Measurements from ENCODE around the gene IDH2.
"Not testable (repeated sequence)": the region's sequence is repeated elsewhere in the genome, so short reads cannot be mapped to it uniquely, and the experiment has no call there.

The IDH2 gene

GRCh38 chr15:90114451-90114901 lies 12.2 kb upstream of the IDH2 start:
- no peak for DNase-seq

- DNase-seq: no peak
Observed at GRCh38 chr15:90113166-90113565, 10.9 kb upstream of the IDH2 start.

DNA sequence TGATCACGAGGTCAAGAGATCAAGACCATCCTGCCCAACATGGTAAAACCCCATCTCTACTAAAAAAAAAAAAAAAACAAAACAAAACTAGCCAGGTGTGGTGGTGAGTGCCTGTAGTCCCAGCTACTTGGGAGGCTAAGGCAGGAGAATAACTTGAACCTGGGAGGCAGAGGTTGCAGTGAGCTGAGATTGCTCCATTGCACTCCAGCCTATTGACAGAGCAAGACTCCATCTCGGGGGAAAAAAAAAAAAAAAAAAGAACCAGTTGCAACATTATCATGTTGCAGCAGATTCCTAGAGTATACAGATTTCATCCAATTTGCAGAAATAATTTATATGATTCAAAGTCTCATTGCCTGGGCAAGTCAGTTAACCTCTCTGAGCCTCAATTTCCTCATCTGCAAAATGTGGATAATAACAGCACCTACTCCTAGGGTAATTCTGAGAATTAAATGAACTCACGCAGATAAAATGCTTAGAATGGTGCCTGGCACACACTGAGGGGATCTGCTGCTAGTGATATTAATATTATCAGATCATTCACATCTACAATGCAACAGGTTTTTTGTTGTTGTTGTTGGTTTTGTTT lies 7.0 kb upstream of the IDH2 start:
- DNase-seq: not testable (repeated sequence)

- DNase-seq: not testable (repeated sequence)
Observed at GRCh38 chr15:90108038-90108437, 5.8 kb upstream of the IDH2 start.

GRCh38 chr15:90106522-90107117 lies 4.4 kb upstream of the IDH2 start:
- DNase-seq: no peak

DNA sequence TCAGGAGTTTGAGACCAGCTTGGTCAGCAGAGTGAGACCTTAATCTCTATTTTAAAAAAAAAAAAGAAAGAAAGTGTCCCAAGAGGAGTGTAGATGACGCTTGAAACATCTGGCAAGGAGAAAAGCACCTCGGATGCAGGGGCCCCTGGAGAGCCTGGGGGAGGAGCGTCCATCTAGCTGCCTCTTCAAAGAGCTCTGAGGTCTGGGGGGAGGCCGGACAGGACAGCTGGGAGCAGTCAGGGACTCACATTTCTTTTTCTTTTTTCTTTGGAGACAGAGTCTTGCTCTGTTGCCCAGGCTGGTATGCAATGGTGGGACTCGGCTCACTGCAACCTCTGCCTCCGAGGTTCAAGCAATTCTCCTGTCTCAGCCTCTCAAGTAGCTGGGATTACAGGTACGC lies 3.3 kb upstream of the IDH2 start:
- DNase-seq: no peak

DNA sequence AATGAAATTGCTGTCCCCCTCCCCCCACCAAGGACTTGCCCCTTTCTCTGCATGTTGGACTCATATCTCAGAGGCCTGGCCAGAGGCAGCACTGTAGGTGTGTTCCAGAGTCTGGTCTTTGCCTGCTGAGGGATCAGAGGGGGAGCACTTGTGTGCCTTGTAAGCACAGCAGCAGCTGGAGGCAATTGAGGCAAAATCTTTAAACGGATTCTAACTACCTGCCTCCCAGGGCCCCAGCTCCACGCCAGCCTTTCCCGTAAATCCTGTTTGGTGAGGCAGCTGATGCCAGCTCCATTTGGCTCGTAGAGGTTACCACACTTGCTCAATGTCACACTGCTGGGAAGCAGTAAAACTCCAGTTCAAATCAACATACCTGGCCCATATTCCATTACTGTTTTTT lies 2.3 kb upstream of the IDH2 start:
- DNase-seq: no peak

GRCh38 chr15:90103701-90104329 lies 1.5 kb upstream of the IDH2 start:
- no peak for DNase-seq

DNA sequence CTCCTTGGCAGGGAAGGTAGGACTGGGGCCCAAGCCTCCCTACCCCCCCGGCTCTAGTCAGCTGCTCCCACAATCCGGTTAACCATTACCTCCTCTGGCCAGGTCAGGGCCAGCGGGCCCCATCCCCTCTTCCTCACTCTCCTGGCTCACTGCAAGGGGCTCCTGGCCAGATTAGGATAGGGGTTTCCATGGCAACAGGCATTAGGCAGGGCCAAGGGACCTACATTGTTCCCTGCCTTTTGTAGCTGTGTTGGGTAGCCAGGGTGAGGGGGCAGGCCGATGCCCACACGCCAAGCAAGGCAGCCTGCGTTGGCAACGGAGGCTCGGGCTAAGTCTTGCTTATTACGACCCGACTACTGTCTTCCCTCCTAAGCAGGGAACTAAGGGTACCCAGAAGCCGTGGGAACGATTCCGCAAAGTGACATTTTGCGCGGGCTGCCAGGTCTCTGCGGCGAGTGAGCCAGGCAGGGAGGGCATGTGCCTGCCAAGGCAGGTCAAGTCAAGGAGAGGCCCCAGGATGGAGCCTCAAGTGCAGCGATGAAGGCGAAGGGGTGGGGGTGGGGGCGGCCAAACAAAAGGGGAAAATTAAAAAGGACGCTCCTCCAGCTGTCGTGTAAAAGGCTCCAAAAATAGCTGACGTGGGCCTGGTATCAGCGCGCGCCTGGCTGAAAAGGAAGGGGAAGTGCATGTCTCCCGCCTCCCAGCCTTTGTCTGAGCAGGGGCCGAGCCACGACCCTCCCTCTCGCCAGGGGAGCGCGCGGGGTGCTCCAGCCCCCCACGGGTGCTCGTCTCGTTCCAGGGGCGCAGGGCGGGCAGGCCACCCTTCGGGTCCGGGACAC lies 919 bp downstream of the IDH2 start:
- DNase-seq: peak; percentile 30

DNA sequence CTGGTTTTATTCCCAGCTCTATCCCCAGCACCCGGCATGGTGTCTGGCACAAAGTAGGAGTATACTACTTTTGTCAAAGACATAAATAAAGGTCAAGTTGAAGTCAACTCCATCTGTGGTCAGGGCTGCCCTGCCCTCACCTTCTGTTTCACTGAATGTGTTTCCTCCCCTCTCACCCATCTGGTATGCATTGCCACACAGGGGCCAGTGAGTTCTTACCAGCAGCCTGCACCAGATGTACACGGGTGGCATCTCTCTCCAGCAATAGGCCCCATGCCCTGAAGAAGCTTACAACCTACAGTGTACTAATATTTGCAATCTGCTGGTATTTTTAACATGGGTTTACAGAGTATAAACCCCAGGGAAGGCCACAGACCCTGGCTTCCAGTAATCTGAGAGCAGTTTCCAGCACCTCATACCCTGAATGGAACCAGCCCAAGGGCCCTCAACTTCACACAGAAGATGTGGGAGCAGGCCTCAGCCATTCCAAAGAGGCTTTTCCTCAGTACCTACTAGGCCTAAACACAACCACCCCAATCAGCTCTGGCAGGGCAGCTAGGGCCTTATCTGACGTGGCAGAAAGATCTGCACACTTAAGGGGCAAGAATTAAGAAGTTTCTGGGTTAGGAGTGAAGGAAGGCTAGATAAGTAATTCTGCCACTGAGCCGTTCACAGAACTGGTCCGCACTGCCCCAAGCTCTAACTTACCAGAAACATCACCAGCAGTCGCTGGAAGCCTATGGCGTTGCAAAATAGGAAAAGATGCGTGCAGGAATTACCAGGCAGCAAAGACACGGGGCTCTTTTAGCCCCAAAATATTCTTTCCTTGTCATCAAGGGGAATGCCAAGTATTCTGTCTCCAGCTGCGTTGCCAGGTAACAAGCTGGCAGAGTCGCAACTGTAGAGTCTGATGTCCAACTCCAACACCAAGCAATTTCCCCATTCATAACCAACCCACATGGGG lies 2.1 kb downstream of the IDH2 start:
- DNase-seq: no peak

- no peak for DNase-seq
Observed at GRCh38 chr15:90099072-90099867, 3.0 kb downstream of the IDH2 start.

- DNase-seq: peak; percentile 33
Observed at GRCh38 chr15:90097475-90097874, 4.8 kb downstream of the IDH2 start.

DNA sequence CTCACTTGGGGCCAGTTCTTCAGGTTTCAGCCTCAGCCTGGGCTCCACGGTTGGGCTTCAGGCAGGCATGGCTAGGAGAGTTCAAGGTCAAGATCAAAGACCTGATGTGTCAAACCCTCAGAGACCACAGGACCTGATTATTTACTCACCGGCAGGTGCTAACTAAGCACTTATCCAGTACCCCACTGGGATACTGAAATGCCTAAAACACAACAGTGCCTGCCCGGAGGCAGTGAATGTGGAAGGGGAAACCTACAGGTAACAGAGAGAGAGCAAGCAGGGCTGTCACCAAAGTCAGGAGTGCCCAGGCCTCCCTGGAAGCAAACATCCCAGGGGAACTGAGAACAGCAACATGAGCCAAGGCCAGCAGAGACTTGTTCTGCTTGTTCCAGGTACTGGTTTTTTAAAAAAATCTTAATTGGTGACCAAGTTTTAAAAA lies 6.7 kb downstream of the IDH2 start:
- no peak for DNase-seq

- DNase-seq: no peak
Observed at GRCh38 chr15:90091156-90091931, 10.9 kb downstream of the IDH2 start.

DNA sequence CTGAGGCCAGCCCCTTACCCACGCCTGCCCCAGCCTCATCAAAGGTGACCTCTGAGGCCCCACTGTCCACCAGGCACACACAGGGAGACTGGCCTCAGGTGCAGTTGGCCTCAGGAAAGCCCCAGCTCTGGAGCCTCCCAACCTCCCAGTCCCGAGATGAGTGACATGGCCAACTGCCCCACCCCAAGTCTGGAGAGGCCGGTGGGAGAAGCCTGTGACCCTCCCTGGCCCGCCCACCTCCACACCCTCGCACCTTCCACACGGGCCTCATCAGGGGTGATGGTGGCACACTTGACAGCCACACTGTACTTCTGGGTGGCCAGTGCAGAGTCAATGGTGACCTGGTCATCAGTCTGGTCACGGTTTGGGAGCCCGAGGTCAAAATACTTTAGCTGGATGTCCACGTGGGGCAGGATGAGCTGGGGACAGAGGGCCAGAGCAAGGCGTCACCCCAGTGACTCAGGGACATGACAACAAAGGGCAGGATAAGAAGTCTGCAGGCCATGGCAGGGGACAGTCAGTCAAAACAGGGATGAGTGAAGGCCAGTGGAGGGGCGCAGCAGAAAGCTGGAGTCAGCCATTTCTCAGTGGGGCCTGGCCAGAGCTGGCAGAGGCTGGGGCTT lies 11.9 kb downstream of the IDH2 start:
- DNase-seq: no peak

DNA sequence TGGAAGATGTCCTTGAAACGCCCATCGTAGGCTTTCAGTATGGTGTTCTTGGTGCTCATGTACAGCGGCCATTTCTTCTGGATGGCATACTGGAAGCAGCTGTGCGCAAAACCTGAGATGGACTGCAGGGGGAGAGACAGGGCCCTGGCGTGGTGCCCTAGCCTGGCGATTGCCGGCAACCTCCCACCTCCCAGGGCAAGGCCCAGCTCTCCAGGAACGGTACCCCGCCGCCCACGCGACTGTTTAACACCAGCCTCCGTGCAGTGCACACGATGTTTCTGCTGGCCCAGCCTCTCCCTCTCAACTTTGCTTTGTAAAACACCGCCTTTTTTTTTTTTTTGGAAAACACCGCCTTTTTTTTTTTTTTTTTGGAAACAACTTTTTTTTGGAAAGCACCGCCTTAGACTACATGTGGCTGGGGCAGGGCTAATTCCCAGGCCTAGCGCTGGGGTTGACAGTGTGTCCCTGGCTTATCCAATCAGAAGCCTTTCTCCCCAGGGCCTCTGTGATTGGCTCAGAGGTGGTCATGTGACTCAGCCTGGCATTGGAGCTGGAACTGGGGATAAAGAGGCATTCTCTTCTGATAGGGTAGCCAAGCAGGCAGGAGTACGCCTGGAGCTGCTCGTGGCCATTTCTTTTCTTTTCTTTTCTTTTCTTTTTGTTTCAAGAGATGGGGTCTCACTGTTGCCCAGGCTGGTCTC lies 14.7 kb downstream of the IDH2 start:
- no peak for DNase-seq

GRCh38 chr15:90086868-90087268 lies 15.4 kb downstream of the IDH2 start:
- peak; percentile 46 for DNase-seq

DNA sequence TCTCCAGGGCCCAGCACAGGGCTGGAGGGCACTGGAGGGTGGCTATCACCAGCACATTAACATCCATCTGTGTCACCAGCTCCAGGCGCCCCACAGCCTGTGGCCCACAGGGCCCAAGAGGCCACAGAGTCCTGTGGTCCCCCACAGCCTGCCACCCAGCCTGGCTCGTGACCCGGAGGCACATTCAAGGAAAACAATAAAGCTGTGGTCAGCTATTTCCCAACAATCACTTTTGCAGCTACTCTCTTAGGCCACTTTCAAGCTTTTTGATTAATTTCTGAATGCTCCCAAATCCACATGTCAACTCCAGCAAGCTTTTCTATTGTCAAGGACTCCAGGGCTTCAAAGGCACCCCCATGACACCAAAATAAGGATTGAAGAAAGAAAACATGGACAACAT lies 16.7 kb downstream of the IDH2 start:
- DNase-seq: no peak

GRCh38 chr15:90084876-90085423 lies 17.3 kb downstream of the IDH2 start:
- no peak for DNase-seq

Data from stimulated activated CD4-positive, alpha-beta T cell treated with anti-CD3 and anti-CD28 coated beads, Interleukin-12 subunit alpha, Interleukin-12 subunit beta, amount 100 ng/mL, for 4 hours (primary cell).